Fibroblast of villous mesenchyme (primary cell): ENCODE measurements around the gene NPAS4. TPM values are rescaled to one million over a fixed set of nuclear protein-coding genes. Genes with fewer than 3 reads are reported as not detected.

ENCODE experiments used
- DNase-seq: peaks from one replicate; pipeline ENCODE4 v3.0.0-alpha.2; 2010; ENCODE audit warnings: low read depth
- H3K4me3 ChIP-seq: 2 replicates; pipeline ENCODE4 v1.5.1; 2011; ENCODE audit warnings: low read depth, mild to moderate bottlenecking, low read length
- CTCF ChIP-seq: IDR thresholded peaks from 2 replicates; pipeline ENCODE4 v1.5.1; 2012; ENCODE audit warnings: low read depth, mild to moderate bottlenecking, low read length; ENCODE audit not compliant: insufficient read depth
- total RNA-seq: library from RNA; depleted of rRNA; stranded (reverse); fragments of >200 nt; gene quantifications from 2 replicates; pipeline ENCODE4 v1.2.3, GENCODE V29; 2012

NPAS4 gene
- total RNA-seq, 1 donor, result not detected

GRCh38 chr11:66410191-66410590, 10.6 kb upstream of the NPAS4 start:
- no peak for TF ChIP-seq CTCF
- no peak for DNase-seq

GRCh38 chr11:66411323-66411722, 9.5 kb upstream of the NPAS4 start:
- DNase-seq, result no peak
- no peak for TF ChIP-seq CTCF

More at GRCh38 chr11:66410191-66410590, 10.6 kb upstream of the NPAS4 start:
- no peak overlapping the region for H3K4me3 ChIP-seq

GRCh38 chr11:66412110-66412509, 8.7 kb upstream of the NPAS4 start:
- DNase-seq, result no peak
- TF ChIP-seq CTCF, result no peak
- no peak overlapping the region for H3K4me3 ChIP-seq

More at GRCh38 chr11:66411323-66411722, 9.5 kb upstream of the NPAS4 start:
- no peak overlapping the region for H3K4me3 ChIP-seq

GRCh38 chr11:66413167-66413566, 7.7 kb upstream of the NPAS4 start:
- TF ChIP-seq CTCF, result no peak
- DNase-seq, result no peak
- no peak overlapping the region for H3K4me3 ChIP-seq

GRCh38 chr11:66414120-66414934, 6.5 kb upstream of the NPAS4 start:
- DNase-seq, result no peak
- TF ChIP-seq CTCF, result no peak
- no peak overlapping the region for H3K4me3 ChIP-seq

GRCh38 chr11:66415423-66415822, 5.4 kb upstream of the NPAS4 start:
- no peak for DNase-seq
- no peak for TF ChIP-seq CTCF
- H3K4me3 ChIP-seq, result no peak overlapping the region
